Liver (tissue), 9 donors: Measurements from ENCODE around the gene CLIC2. TPM values are rescaled to one million over a fixed set of nuclear protein-coding genes. Genes with fewer than 3 reads are reported as not detected.

ENCODE experiments used
- DNase-seq: peaks from one replicate; pipeline ENCODE4 v3.0.0-alpha.2; 2017; ENCODE audit warnings: low spot score
- H3K27ac ChIP-seq, 2 donors: one replicate each; pipeline ENCODE4 v1.7.0; 2013; ENCODE audit warnings: inconsistent platforms in 2 of 2, low read length in 2 of 2, control low read depth in 1 of 2, low read depth in 1 of 2, mild to moderate bottlenecking in 1 of 2
- H3K27me3 ChIP-seq, 4 donors: one replicate each; pipeline versions ENCODE4 v1.6.1 to v1.7.0; 2013; ENCODE audit warnings: low read length in 3 of 4, inconsistent platforms in 1 of 4, mild to moderate bottlenecking in 1 of 4, moderate library complexity in 1 of 4; ENCODE audit not compliant: control insufficient read depth in 4 of 4, insufficient read depth in 4 of 4
- H3K36me3 ChIP-seq, 4 donors: one replicate each; pipeline versions ENCODE4 v1.6.1 to v1.7.0; 2013; ENCODE audit warnings: low read length in 3 of 4, mild to moderate bottlenecking in 3 of 4, low read depth in 1 of 4, moderate library complexity in 1 of 4; ENCODE audit not compliant: control insufficient read depth in 4 of 4, insufficient read depth in 3 of 4
- H3K4me1 ChIP-seq, 4 donors: one replicate each; pipeline versions ENCODE4 v1.6.1 to v1.7.0; 2013; ENCODE audit warnings: low read length in 3 of 4, mild to moderate bottlenecking in 3 of 4, moderate library complexity in 1 of 4; ENCODE audit not compliant: control insufficient read depth in 4 of 4, insufficient read depth in 4 of 4
- H3K4me3 ChIP-seq, 3 donors: one replicate each; pipeline versions ENCODE4 v1.6.1 to v1.7.0; 2013; ENCODE audit warnings: low read length in 3 of 3, control low read depth in 1 of 3, low read depth in 1 of 3, mild to moderate bottlenecking in 1 of 3
- H3K9ac ChIP-seq, 2 donors: one replicate each; pipeline ENCODE4 v1.7.0; 2013; ENCODE audit warnings: low read length in 2 of 2, mild to moderate bottlenecking in 2 of 2, moderate library complexity in 2 of 2, control low read depth in 1 of 2, low read depth in 1 of 2
- H3K9me3 ChIP-seq, 4 donors: one replicate each; pipeline versions ENCODE4 v1.6.1 to v1.7.0; 2013; ENCODE audit warnings: low read length in 3 of 4; ENCODE audit not compliant: control insufficient read depth in 4 of 4
- EGR1 ChIP-seq, 2 donors: IDR thresholded peaks; 2 replicates each; pipeline ENCODE4 v1.6.1; 2016 to 2018; ENCODE audit warnings: antibody characterized with exemption in 2 of 2, low read depth in 2 of 2
- FOXA1 ChIP-seq: IDR thresholded peaks from 2 replicates; pipeline ENCODE4 v1.6.1; 2016; ENCODE audit warnings: antibody characterized with exemption
- FOXA2 ChIP-seq: IDR thresholded peaks from 2 replicates; pipeline ENCODE4 v1.6.1; 2016; ENCODE audit warnings: antibody characterized with exemption
- GABPA ChIP-seq, 2 donors: IDR thresholded peaks in 1 of 2; conservative IDR thresholded peaks in 1 of 2; 2 replicates each; pipeline ENCODE4 v1.6.1; 2016; ENCODE audit warnings: antibody characterized with exemption in 2 of 2, mild to moderate bottlenecking in 1 of 2, moderate library complexity in 1 of 2
- HNF4A ChIP-seq, 2 donors: conservative IDR thresholded peaks; 2 replicates each; pipeline ENCODE4 v1.6.1; 2016; ENCODE audit warnings: antibody characterized with exemption in 2 of 2, mild to moderate bottlenecking in 2 of 2
- HNF4G ChIP-seq: IDR thresholded peaks from 2 replicates; pipeline ENCODE4 v1.6.1; 2016; ENCODE audit warnings: antibody characterized with exemption
- JUND ChIP-seq, 2 donors: IDR thresholded peaks; 2 replicates each; pipeline ENCODE4 v1.6.1; 2016; ENCODE audit warnings: antibody characterized with exemption in 2 of 2
- NR2F2 ChIP-seq: IDR thresholded peaks from 2 replicates; pipeline ENCODE4 v1.6.1; 2016; ENCODE audit warnings: antibody characterized with exemption
- RAD21 ChIP-seq, 2 donors: IDR thresholded peaks; 2 replicates each; pipeline ENCODE4 v1.6.1; 2016; ENCODE audit warnings: antibody characterized with exemption in 2 of 2, mild to moderate bottlenecking in 2 of 2
- RXRA ChIP-seq, 2 donors: IDR thresholded peaks; 2 replicates each; pipeline ENCODE4 v1.6.1; 2017 to 2018; ENCODE audit warnings: antibody characterized with exemption in 2 of 2, mild to moderate bottlenecking in 1 of 2
- SP1 ChIP-seq: IDR thresholded peaks from 2 replicates; pipeline ENCODE4 v1.6.1; 2018; ENCODE audit warnings: antibody characterized with exemption, mild to moderate bottlenecking
- TAF1 ChIP-seq: conservative IDR thresholded peaks from 2 replicates; pipeline ENCODE4 v1.6.1; 2016; ENCODE audit warnings: antibody characterized with exemption, mild to moderate bottlenecking
- YY1 ChIP-seq: IDR thresholded peaks from 2 replicates; pipeline ENCODE4 v1.6.1; 2016; ENCODE audit warnings: antibody characterized with exemption, mild to moderate bottlenecking
- WGBS: extraction: QIAGEN DNeasy Blood & Tissue Kit; methylation state at CpG from one replicate; pipeline ENCODE4 v1.1.7; 2013; 5-methylcytosine and 5-hydroxymethylcytosine counted together
- polyA plus RNA-seq, 2 donors: library from polyadenylated mRNA; stranded (reverse) in 1 of 2; unstranded in 1 of 2; fragments of 200-250 nt in 1 of 2; fragments of >200 nt in 1 of 2; fragmentation: Nextera tagmentation in 1 of 2; extraction: Ambion mirVana in 1 of 2; gene quantifications; one replicate each; pipeline versions ENCODE4 v1.2.1 to v1.2.3, GENCODE V29; 2013 to 2015
- total RNA-seq, 2 donors: library from RNA; depleted of rRNA; stranded (reverse); fragments of >200 nt; gene quantifications; one replicate each; pipeline ENCODE4 v1.2.3, GENCODE V29; 2014
- TF ChIP-seq, protein P1 (sequence below): fragments of 150-350 bp; IDR thresholded peaks from 2 replicates; pipeline ENCODE4 v1.5.1; 2017; ENCODE audit warnings: improper control_type of control experiment, low read depth, low read length; ENCODE audit not compliant: missing input control
- TF ChIP-seq, protein P2 (sequence below): IDR thresholded peaks from 2 replicates; pipeline ENCODE4 v1.6.1; 2016; ENCODE audit warnings: antibody characterized with exemption
- donor health status: healthy.
- donor health status: healthy.
- donor health status: healthy.
- donor health status: healthy.
- donor health status: healthy.

The CLIC2 gene
- total and polyA plus RNA-seq, 4 donors, result 2.0 to 15.5 (median 3.3) TPM

DNA sequence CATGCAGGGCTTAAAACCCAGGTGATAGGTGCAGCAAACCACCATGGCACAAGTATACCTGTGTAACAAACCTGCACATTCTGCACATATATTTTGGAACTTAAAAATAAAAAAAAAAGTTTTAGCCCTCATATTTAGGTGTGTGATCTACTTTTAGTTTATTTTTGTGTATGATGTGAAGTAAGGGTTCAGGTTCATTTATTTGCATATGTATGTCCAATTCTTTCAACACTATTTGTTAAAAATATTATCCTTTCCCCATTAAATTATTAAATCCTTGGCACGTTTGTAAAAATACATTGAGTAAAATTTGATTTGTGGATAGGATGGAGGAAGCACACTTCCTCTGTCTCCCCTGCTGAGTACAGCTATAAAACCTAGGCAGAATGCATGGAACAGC is 83.0 kb downstream of the CLIC2 start:
- Histone ChIP-seq H3K4me1 (no peaks in the 10 kb centered on the region), H3K9me3 (no peaks in the 10 kb centered on the region), H3K27me3 (no peaks in the 10 kb centered on the region), H3K27ac (no peak overlapping the region), H3K36me3 (no peaks in the 10 kb centered on the region), H3K9ac (no peak overlapping the region), H3K4me3 (no peak overlapping the region)
- WGBS, result 38% methylated on average over 1 of the region's 1 CpG
- no peak for TF ChIP-seq HNF4A (conservative IDR thresholded peaks at IDR 0.05)
- no peak for TF ChIP-seq GABPA (IDR thresholded peaks at IDR 0.05 in 1 of 2, conservative IDR thresholded peaks at IDR 0.05 in 1 of 2)
- TF ChIP-seq, protein P1, sequence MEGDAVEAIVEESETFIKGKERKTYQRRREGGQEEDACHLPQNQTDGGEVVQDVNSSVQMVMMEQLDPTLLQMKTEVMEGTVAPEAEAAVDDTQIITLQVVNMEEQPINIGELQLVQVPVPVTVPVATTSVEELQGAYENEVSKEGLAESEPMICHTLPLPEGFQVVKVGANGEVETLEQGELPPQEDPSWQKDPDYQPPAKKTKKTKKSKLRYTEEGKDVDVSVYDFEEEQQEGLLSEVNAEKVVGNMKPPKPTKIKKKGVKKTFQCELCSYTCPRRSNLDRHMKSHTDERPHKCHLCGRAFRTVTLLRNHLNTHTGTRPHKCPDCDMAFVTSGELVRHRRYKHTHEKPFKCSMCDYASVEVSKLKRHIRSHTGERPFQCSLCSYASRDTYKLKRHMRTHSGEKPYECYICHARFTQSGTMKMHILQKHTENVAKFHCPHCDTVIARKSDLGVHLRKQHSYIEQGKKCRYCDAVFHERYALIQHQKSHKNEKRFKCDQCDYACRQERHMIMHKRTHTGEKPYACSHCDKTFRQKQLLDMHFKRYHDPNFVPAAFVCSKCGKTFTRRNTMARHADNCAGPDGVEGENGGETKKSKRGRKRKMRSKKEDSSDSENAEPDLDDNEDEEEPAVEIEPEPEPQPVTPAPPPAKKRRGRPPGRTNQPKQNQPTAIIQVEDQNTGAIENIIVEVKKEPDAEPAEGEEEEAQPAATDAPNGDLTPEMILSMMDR, result no peak
- no peak for TF ChIP-seq TAF1
- TF ChIP-seq, protein P2, sequence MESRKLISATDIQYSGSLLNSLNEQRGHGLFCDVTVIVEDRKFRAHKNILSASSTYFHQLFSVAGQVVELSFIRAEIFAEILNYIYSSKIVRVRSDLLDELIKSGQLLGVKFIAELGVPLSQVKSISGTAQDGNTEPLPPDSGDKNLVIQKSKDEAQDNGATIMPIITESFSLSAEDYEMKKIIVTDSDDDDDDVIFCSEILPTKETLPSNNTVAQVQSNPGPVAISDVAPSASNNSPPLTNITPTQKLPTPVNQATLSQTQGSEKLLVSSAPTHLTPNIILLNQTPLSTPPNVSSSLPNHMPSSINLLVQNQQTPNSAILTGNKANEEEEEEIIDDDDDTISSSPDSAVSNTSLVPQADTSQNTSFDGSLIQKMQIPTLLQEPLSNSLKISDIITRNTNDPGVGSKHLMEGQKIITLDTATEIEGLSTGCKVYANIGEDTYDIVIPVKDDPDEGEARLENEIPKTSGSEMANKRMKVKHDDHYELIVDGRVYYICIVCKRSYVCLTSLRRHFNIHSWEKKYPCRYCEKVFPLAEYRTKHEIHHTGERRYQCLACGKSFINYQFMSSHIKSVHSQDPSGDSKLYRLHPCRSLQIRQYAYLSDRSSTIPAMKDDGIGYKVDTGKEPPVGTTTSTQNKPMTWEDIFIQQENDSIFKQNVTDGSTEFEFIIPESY, result no peak
- no peak for TF ChIP-seq HNF4G
- TF ChIP-seq EGR1 (IDR thresholded peaks at IDR 0.05; ENCODE audit: low read depth in 2 of 2), result no peak
- no peak for TF ChIP-seq YY1
- no peak for DNase-seq

DNA sequence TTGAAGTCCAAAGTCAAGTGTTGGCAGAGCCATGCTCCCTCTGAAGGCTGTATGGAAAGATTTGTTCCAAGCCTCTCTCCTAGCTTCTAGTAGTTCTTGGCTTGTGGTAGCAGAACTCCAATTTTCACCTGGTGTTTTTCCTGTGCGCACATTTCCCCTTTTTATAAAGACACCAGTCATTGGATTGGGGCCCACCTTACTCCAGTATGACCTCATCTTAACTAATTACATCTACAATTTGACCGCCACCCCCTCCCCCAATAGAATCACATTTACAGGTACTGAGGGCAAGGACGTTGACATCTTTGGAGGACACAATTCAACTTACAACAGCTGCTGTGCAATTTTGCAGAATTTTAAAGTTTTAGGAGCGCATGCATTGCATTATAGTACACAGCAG is 86.9 kb downstream of the CLIC2 start:
- 80% methylated on average over 4 of the region's 4 CpGs for WGBS
- TF ChIP-seq GABPA (IDR thresholded peaks at IDR 0.05 in 1 of 2, conservative IDR thresholded peaks at IDR 0.05 in 1 of 2) (no peak), JUND (IDR thresholded peaks at IDR 0.05) (no peak), RAD21 (IDR thresholded peaks at IDR 0.05) (no peak), FOXA1 (no peak), HNF4A (conservative IDR thresholded peaks at IDR 0.05) (no peak), FOXA2 (no peak), SP1 (no peak), HNF4G (no peak), NR2F2 (no peak), RXRA (IDR thresholded peaks at IDR 0.05) (no peak)
- TF ChIP-seq, protein P2, result no peak
- H3K4me1 ChIP-seq, result peaks cover 0 to under 1% (median 0%) of the 10 kb centered on the region in 4 donors

More for the DNA sequence above, 86.9 kb downstream of the CLIC2 start:
- H3K27ac ChIP-seq, result no peak overlapping the region
- DNase-seq, result no peak
- no peaks in the 10 kb centered on the region for H3K27me3 ChIP-seq
- H3K9me3 ChIP-seq, result no peaks in the 10 kb centered on the region
- no peak overlapping the region for H3K9ac ChIP-seq
- no peaks in the 10 kb centered on the region for H3K36me3 ChIP-seq
- H3K4me3 ChIP-seq, result no peak overlapping the region
